Measurements from ENCODE around the gene NECTIN1. TPM values are rescaled to one million over a fixed set of nuclear protein-coding genes. Genes with fewer than 3 reads are reported as not detected.

NECTIN1 gene
- total RNA-seq, 1 donor from 2014 or later: 85.3 TPM

DNA sequence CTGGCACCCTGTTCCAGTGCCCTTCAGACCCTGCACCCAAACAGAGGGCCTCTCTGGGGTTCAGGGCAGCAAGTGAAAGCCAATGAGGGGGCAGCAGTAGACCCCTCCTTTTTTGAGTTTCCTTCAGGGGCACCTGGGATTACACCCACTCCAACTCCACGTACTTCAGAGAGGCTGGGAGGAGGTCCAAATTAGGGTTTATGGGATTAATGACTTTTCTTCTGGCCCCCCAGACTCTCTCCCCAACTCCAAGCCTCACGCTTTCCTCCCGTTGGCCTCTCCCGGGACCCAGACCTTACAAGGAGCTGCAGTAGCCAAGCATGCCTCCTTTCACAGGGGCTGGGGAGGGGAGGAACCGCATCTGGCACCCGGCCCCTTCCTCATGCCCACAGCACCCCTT is 101.7 kb downstream of the NECTIN1 start:
- Histone ChIP-seq H3K4me3 (ENCODE audit: low read depth, low read length) (no peak overlapping the region), H3K27me3 (ENCODE audit: control insufficient read depth, insufficient read depth, low read length) (peaks cover 12% of the 10 kb centered on the region), H3K36me3 (ENCODE audit: control insufficient read depth, insufficient read depth, low read length) (no peaks in the 10 kb centered on the region)
- FAIRE-seq (no peak), DNase-seq (ENCODE audit: low read depth) (no peak)
- no peak for TF ChIP-seq CTCF (IDR thresholded peaks at IDR 0.05; ENCODE audit: insufficient read depth, low read length, severe bottlenecking)

DNA sequence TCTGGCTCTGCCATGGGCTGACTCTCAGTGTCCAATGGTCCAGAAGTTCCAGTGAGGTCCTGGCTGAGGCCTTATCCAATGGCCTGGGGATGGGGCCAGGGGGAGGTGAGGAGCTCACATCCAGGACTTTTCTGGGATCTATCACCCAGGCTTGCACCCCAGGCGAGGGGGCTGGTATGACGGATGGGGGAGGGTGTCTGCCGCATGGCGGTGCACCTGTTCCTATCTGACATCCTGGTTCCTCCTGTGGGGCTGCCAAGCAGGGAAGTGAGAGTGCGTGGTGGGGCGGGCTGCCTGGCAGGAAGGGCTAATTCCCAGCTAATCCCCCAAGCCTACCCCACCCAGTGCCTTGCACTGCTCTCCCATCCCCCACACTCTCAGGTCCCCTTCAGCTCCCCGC is 102.1 kb downstream of the NECTIN1 start:
- DNase-seq (ENCODE audit: low read depth): no peak
- TF ChIP-seq CTCF (IDR thresholded peaks at IDR 0.05; ENCODE audit: insufficient read depth, low read length, severe bottlenecking): no peak
- no peak for FAIRE-seq
- Histone ChIP-seq H3K27me3 (ENCODE audit: control insufficient read depth, insufficient read depth, low read length) (peaks cover 12% of the 10 kb centered on the region), H3K36me3 (ENCODE audit: control insufficient read depth, insufficient read depth, low read length) (no peaks in the 10 kb centered on the region), H3K4me3 (ENCODE audit: low read depth, low read length) (no peak overlapping the region)

GRCh38 chr11:119626197-119626841 is 102.7 kb downstream of the NECTIN1 start:
- peaks cover 12% of the 10 kb centered on the region for H3K27me3 ChIP-seq (ENCODE audit: control insufficient read depth, insufficient read depth, low read length)

DNA sequence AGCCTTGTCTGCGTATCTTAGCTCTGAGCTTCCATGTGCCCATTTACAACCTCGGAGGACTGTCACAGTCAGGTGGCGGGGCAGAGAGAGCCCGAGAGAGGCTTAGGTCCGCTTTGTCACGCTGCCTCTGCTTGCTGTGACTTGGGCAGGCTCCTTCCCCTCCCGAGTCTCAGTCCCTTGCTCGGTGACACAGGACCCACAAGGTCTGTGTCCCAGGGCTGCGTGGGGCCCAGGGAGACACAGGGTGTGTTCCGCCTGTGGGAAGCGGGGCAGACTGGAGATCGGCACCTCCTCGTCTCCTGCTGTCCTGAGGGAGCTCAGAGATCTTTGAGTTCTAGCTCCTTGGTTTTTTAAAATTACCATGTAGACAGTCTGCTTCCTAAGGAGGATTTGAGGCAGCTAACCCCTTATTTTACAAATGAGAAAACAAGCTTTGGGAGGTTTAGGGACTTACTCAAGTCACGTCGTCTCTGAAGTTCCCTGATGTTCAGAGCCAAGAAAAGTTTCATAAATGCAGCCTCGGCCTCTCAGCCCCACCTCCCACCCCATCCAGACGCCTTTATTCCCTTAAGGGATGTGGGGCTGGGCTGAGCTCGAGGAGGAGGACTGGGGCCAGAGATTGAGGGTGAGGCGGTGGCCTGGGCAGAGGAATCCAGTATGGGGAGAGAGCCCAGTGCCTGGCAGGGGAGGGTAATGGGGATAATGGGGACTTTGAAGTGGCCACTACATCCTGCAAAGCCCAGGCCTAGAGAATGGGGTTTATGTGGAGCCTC is 103.6 kb downstream of the NECTIN1 start:
- no peak for TF ChIP-seq CTCF (IDR thresholded peaks at IDR 0.05; ENCODE audit: insufficient read depth, low read length, severe bottlenecking)
- Histone ChIP-seq H3K27me3 (ENCODE audit: control insufficient read depth, insufficient read depth, low read length) (peaks cover 12% of the 10 kb centered on the region), H3K4me3 (ENCODE audit: low read depth, low read length) (no peak overlapping the region), H3K36me3 (ENCODE audit: control insufficient read depth, insufficient read depth, low read length) (no peaks in the 10 kb centered on the region)
- FAIRE-seq (no peak), DNase-seq (ENCODE audit: low read depth) (no peak)

More at GRCh38 chr11:119626197-119626841, 102.7 kb downstream of the NECTIN1 start:
- Histone ChIP-seq H3K36me3 (ENCODE audit: control insufficient read depth, insufficient read depth, low read length) (no peaks in the 10 kb centered on the region), H3K4me3 (ENCODE audit: low read depth, low read length) (no peak overlapping the region)
- DNase-seq (ENCODE audit: low read depth) (no peak), FAIRE-seq (no peak)
- TF ChIP-seq CTCF (IDR thresholded peaks at IDR 0.05; ENCODE audit: insufficient read depth, low read length, severe bottlenecking): no peak

DNA sequence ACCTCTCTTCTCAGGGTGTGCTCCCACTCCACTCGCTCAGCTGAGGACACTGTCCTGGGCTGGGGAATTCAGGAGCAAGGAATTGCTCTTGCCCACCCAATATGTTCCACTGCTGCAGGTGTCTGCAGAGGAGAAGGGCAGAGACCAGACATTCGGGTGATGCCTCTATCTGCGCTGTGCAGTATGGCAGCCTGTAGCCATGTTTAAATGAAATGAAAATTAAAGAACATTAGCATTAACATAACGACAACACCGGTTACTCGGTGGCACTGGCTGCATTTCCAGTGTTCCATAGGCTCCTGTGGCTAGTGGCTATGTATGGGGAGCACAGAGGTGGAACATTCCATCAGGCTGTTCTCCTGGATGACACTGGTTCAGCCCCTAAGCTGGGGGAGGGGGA is 104.4 kb downstream of the NECTIN1 start:
- Histone ChIP-seq H3K27me3 (ENCODE audit: control insufficient read depth, insufficient read depth, low read length) (peaks cover 12% of the 10 kb centered on the region), H3K36me3 (ENCODE audit: control insufficient read depth, insufficient read depth, low read length) (no peaks in the 10 kb centered on the region), H3K4me3 (ENCODE audit: low read depth, low read length) (no peak overlapping the region)
- no peak for FAIRE-seq
- DNase-seq (ENCODE audit: low read depth): no peak
- TF ChIP-seq CTCF (IDR thresholded peaks at IDR 0.05; ENCODE audit: insufficient read depth, low read length, severe bottlenecking): no peak
